Activated CD8-positive, alpha-beta memory T cell treated with anti-CD3 and anti-CD28 coated beads, Interleukin-2, amount 10 ng/mL, durations not matched to agents 7 days and 5 days (primary cell): ENCODE data around the gene KCNK7. TPM values are rescaled to one million over a fixed set of nuclear protein-coding genes. Genes with fewer than 3 reads are reported as not detected.

Experiments used
- ATAC-seq: fragments of 150-1000 bp; cut with Tn5 transposase; one replicate; pipeline ENCODE4 v1.10.0; 2021; ENCODE audit warnings: moderate library complexity
- CTCF ChIA-PET: fragments of 350-600 bp; sonication (Branson Sonifier 250); formaldehyde crosslinking; loops from one replicate; lab custom pipeline; 2021; ENCODE audit warnings: antibody characterized with exemption; lab: Charles Lee
- DNase-seq: peaks from one replicate; pipeline ENCODE4 v3.0.0-alpha.2; 2020
- H3K27ac Mint-ChIP-seq: one replicate; pipeline ENCODE4 v1.8.0; 2021; ENCODE audit warnings: mild to moderate bottlenecking, mixed read lengths
- H3K27me3 Mint-ChIP-seq: one replicate; pipeline ENCODE4 v1.8.0; 2021; ENCODE audit warnings: mixed read lengths
- H3K36me3 Mint-ChIP-seq: one replicate; pipeline ENCODE4 v1.8.0; 2021; ENCODE audit warnings: mild to moderate bottlenecking, mixed read lengths
- H3K4me1 Mint-ChIP-seq: one replicate; pipeline ENCODE4 v1.8.0; 2021; ENCODE audit warnings: mixed read lengths
- H3K4me3 Mint-ChIP-seq: one replicate; pipeline ENCODE4 v1.8.0; 2021; ENCODE audit warnings: mild to moderate bottlenecking, moderate library complexity, mixed read lengths
- H3K9me3 Mint-ChIP-seq: one replicate; pipeline ENCODE4 v1.8.0; 2022; ENCODE audit warnings: low read depth, mixed read lengths
- total RNA-seq, 2 experiments: library from RNA; stranded (reverse); gene quantifications; one replicate each; pipeline ENCODE4 v1.2.3, GENCODE V29; 2021

Gene KCNK7
- total RNA-seq, 2 experiments from 2014 or later: 0.80 to 1.1 TPM

DNA sequence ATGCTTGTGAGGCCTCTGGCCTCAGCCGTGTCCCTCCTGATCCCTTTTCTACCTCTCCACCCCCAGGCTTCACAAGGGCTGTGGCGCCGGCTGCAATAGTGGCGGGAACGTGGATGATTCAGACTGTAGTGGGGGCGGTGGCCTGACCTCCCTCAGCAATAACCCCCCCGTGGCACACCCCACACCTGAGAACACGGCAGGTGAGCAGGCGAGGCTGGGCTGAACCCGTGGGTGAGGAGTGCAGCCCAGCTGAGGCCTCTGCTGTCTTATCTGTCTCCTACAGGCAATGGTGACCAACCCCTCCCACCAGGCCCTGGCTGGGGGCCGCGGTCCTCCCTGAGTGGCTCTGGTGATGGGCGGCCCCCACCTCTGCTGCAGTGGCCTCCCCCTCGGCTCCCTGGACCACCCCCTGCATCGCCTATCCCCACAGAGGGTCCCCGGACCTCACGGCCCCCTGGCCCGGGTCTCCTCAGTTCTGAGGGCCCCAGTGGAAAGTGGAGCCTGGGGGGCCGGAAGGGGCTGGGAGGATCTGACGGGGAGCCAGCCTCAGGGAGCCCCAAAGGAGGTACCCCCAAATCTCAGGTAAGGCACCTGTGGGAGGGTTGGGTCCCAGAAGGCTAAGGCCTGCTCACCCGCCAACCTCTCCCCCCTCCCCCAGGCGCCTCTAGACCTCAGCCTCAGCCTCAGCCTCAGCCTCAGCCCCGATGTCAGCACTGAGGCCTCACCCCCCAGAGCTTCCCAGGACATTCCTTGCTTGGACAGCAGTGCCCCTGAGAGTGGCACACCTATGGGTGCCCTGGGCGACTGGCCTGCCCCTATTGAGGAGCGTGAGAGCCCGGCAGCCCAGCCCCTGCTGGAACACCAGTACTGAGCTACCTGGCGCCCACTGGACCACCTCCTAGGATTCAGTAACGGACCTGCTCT, 40.8 kb upstream of the KCNK7 start:
- CTCF ChIA-PET: interaction anchor here (0.7 to 1.3 kb wide), 3 partner anchors 13 to 200 kb away, joined by 3 to 4 read pairs (median 4); no protein-coding TSS in a partner anchor
- peaks cover 52% of the 10 kb centered on the region for H3K4me1 Mint-ChIP-seq

DNA sequence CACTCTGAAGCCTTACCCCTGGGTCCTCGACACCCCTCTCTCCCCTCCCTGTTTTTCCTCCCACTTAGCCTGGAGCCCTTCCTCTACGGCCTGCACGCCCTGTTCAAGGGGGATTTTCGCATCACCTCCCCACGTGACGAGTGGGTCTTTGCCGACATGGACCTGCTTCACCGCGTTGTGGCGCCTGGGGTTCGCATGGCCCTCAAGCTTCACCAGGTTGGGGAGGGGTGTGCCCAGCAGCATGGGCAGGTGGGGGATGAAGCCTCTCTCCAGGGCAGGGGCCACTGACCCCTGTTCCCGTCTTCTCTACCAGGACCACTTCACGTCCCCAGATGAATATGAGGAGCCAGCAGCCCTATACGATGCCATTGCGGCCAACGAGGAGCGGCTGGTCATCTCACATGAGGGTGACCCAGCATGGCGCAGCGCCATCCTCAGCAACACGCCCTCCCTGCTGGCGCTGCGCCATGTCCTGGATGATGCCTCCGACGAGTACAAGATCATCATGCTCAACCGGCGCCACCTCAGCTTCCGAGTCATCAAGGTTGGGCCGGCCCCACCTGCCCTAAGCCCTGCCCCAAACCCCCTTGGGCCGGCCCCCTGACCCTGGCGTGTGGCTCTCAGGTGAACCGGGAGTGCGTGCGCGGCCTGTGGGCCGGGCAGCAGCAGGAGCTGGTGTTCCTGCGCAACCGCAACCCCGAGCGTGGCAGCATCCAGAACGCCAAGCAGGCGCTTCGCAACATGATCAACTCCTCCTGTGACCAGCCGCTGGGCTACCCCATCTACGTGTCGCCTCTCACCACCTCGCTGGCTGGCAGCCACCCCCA, 39.5 kb upstream of the KCNK7 start:
- peaks cover 18% of the 10 kb centered on the region for H3K36me3 Mint-ChIP-seq
- H3K9me3 Mint-ChIP-seq: no peaks in the 10 kb centered on the region
- ATAC-seq: no peak
- no peaks in the 10 kb centered on the region for H3K27me3 Mint-ChIP-seq
- H3K4me1 Mint-ChIP-seq: peaks cover 43% of the 10 kb centered on the region
- peak overlapping the region; percentile 66 for H3K27ac Mint-ChIP-seq
- CTCF ChIA-PET: interaction anchor here (0.7 kb wide), 1 partner anchor 95 kb away, joined by 4 read pairs; no protein-coding TSS in a partner anchor
- no peak overlapping the region for H3K4me3 Mint-ChIP-seq
- no peak for DNase-seq

More for the DNA sequence above, 40.8 kb upstream of the KCNK7 start:
- peaks cover 23% of the 10 kb centered on the region for H3K36me3 Mint-ChIP-seq
- H3K9me3 Mint-ChIP-seq: no peaks in the 10 kb centered on the region
- H3K4me3 Mint-ChIP-seq: no peak overlapping the region
- peak overlapping the region; percentile 70 for H3K27ac Mint-ChIP-seq
- no peaks in the 10 kb centered on the region for H3K27me3 Mint-ChIP-seq
- ATAC-seq: no peak
- no peak for DNase-seq

DNA sequence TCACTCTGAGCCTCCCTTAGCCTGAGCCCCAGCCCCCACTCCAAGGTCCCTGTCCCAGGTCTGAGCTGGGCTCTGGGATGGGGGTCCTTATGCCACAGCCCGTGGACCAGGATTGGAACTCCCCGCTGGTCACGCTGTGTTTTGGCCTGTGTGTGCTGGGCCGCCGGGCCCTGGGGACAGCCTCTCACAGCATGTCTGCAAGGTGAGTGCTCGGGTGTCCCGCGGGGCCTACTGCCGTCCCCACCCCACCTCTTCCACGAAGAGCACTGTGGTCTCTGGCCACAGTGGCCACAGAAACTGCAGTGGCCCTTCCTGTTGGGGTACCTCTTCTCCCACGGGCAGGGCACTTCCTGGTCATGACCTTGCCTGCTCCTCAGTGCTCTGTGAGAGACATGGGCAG, 38.8 kb upstream of the KCNK7 start:
- Mint-ChIP-seq H3K27me3 (no peaks in the 10 kb centered on the region), H3K27ac (peak overlapping the region; percentile 66), H3K4me1 (peaks cover 36% of the 10 kb centered on the region), H3K4me3 (no peak overlapping the region), H3K9me3 (no peaks in the 10 kb centered on the region), H3K36me3 (peaks cover 14% of the 10 kb centered on the region)
- no peak for DNase-seq
- no peak for ATAC-seq
- CTCF ChIA-PET: interaction anchor here (0.9 kb wide), 1 partner anchor 18 kb away, joined by 3 read pairs; no protein-coding TSS in a partner anchor

DNA sequence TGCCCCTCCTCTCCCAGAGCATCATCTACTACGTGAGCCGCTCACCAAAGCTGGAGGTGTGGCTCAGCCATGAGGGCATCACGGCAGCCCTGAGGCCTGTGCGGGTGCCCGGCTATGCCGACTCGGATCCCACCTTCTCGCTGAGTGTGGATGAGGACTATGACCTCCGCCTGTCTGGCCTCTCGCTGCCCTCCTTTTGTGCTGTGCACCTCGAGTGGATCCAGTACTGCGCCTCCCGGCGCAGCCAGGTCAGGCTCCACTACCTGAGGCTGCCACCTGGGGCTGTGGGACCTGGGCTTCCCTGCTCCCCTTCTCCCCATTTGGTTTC, 38.5 kb upstream of the KCNK7 start:
- CTCF ChIA-PET: interaction anchor here (0.9 kb wide), 1 partner anchor 18 kb away, joined by 3 read pairs; no protein-coding TSS in a partner anchor

DNA sequence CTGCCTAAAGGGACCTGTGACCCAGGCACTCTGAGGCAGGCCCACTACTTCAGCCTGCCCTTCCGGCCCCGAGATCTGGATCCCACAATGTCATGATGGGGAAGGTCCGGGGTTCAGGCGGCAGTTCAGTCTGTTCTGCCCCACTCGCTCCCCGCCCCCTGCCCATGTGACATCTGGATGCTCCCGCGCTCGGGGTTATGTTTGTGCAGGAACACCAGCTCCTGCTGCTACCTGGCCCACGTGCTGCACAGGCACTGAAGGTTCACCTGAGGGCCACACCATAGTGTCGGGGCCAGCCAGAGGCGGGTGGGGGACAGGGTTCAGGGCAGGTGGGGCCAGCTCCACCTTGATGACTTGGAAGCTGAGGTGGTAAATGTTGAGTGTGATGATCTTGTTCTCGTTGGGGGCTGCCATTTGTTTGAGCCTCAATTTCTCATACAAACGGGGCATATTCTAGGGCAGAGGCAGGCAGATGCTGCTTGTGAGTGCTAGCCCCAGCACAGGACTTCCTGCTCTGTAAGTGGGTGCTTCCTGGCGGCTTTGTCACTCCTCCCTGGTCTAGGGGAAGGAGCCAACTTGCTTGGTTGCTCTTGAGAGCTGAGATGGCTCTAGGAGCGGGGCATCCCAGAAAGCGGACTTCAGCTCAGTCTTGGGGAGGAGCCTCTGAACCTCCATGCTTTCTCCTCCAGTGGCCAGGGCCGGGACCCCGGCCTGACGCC, 37.9 kb upstream of the KCNK7 start:
- Mint-ChIP-seq H3K4me3 (no peak overlapping the region), H3K4me1 (peaks cover 31% of the 10 kb centered on the region), H3K9me3 (no peaks in the 10 kb centered on the region), H3K36me3 (peaks cover 13% of the 10 kb centered on the region), H3K27ac (peak overlapping the region; percentile 66), H3K27me3 (no peaks in the 10 kb centered on the region)
- DNase-seq: no peak
- no peak for ATAC-seq
- CTCF ChIA-PET: interaction anchor here (0.9 kb wide), 1 partner anchor 19 kb away, joined by 3 read pairs; no protein-coding TSS in a partner anchor

More for the DNA sequence above, 38.5 kb upstream of the KCNK7 start:
- DNase-seq (no peak), ATAC-seq (no peak)
- H3K27ac Mint-ChIP-seq: peak overlapping the region; percentile 66
- peaks cover 34% of the 10 kb centered on the region for H3K4me1 Mint-ChIP-seq
- H3K27me3 Mint-ChIP-seq: no peaks in the 10 kb centered on the region
- H3K36me3 Mint-ChIP-seq: peaks cover 13% of the 10 kb centered on the region
- H3K4me3 Mint-ChIP-seq: no peak overlapping the region
- H3K9me3 Mint-ChIP-seq: no peaks in the 10 kb centered on the region

DNA sequence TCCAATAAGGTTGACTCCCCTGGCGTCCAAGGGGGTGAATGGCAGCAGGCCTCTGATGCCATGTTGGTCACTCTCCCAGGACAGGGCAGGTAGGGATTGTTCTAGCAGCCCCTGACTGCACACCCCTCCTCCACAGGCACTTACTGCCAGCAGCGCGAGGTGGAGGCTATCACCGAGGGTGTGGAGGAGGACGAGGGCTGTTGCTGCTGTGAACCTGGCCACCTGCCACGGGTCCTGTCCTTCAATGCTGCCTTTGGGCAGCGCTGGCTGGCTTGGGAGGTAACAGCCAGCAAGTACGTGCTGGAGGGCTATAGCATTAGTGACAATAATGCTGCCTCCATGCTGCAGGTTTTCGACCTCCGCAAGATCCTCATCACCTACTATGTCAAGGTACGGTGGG, 34.6 kb upstream of the KCNK7 start:
- DNase-seq: no peak
- H3K9me3 Mint-ChIP-seq: no peaks in the 10 kb centered on the region
- no peak overlapping the region for H3K27ac Mint-ChIP-seq
- peaks cover 22% of the 10 kb centered on the region for H3K4me1 Mint-ChIP-seq
- H3K27me3 Mint-ChIP-seq: no peaks in the 10 kb centered on the region
- ATAC-seq: no peak
- H3K36me3 Mint-ChIP-seq: peaks cover 12% of the 10 kb centered on the region
- H3K4me3 Mint-ChIP-seq: no peak overlapping the region
- CTCF ChIA-PET: interaction anchor here (2.0 kb wide), 1 partner anchor 36 kb away, joined by 5 read pairs; no protein-coding TSS in a partner anchor

DNA sequence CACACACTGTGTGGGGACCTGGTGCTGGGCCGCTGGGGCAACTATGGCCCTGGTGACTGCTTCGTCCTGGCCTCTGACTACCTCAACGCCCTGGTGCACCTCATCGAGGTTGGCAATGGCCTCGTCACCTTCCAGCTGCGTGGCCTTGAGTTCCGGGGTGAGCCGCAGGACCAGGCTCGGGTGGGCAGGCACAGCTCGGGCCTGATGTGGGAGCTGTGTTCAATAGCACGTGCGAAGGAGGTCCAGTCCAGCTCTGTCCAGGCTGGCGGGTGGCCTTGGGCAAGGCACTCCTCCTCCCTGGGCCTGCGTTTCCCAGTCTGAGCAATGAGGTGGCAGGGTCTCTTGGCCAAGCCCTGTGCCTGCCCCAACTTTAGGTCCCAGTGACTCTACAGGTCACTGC, 34.0 kb upstream of the KCNK7 start:
- ATAC-seq: no peak

DNA sequence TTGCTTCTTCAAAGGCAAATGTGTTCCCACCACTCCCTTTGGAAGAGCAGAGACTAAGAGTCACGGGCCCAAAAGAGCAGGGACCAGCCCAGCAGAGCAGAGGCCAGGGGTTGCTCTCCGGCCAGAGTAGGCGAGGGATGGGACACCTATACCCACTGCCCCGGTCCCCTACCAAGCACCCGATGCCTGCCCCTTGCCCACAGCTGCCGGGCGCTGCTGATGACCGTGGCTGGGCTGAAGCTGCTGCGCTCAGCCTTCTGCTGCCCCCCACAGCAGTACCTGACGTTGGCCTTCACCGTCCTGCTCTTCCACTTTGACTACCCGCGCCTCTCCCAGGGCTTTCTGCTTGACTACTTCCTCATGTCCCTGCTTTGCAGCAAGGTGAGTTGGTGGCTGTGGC, 31.6 kb upstream of the KCNK7 start:
- H3K27ac Mint-ChIP-seq: no peak overlapping the region
- ATAC-seq (no peak), DNase-seq (no peak)
- no peaks in the 10 kb centered on the region for H3K4me1 Mint-ChIP-seq
- CTCF ChIA-PET: interaction anchor here (1.0 to 2.5 kb wide), 8 partner anchors 11 to 632 kb away, joined by 3 to 20 read pairs (median 4); partner anchors contain the start of genes KAT5, PCNX3, SF3B2 and SIPA1
- no peak overlapping the region for H3K4me3 Mint-ChIP-seq
- H3K27me3 Mint-ChIP-seq: no peaks in the 10 kb centered on the region
- H3K9me3 Mint-ChIP-seq: no peaks in the 10 kb centered on the region
- H3K36me3 Mint-ChIP-seq: peaks cover 14% of the 10 kb centered on the region

More for the DNA sequence above, 34.0 kb upstream of the KCNK7 start:
- H3K4me1 Mint-ChIP-seq: peaks cover 16% of the 10 kb centered on the region
- peaks cover 9% of the 10 kb centered on the region for H3K36me3 Mint-ChIP-seq
- H3K27ac Mint-ChIP-seq: no peak overlapping the region
- H3K4me3 Mint-ChIP-seq: no peak overlapping the region
- DNase-seq: no peak
- no peaks in the 10 kb centered on the region for H3K27me3 Mint-ChIP-seq
- H3K9me3 Mint-ChIP-seq: no peaks in the 10 kb centered on the region
- CTCF ChIA-PET: interaction anchor here (2.0 kb wide), 1 partner anchor 36 kb away, joined by 5 read pairs; no protein-coding TSS in a partner anchor

DNA sequence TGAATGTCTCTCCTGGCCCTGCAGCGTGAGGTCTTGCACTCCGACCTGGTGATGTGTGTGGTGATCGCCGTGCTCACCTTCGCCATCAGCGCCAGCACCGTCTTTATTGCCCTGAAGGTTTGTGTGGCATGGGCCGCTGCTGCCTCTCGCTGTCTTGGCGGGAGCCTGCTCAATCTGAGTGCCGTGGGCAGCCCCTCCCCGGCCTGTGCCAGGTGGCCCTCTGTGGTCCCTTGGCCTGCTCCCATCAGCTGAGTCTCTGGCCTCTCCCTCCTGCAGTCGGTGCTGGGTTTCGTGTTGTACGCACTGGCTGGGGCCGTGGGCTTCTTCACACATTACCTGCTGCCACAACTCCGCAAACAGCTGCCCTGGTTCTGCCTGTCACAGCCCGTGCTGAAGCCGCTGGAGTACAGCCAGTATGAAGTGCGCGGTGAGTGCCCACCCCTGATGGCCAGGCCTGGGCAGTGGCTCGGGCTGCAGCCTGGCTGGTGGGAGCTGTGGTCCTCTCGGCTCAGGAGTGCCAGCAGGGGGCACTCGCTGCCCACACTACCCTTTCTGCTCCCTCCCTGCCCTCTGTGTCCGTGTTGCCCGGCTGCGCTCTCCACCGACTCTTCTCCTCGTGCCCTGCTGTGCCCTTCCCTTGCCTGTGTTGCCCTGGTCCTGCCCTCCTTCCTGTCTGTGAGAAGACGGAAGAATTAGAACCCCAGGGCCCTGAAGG, 30.2 kb upstream of the KCNK7 start:
- Mint-ChIP-seq H3K27ac (no peak overlapping the region), H3K27me3 (no peaks in the 10 kb centered on the region), H3K4me1 (no peaks in the 10 kb centered on the region), H3K36me3 (peaks cover 20% of the 10 kb centered on the region), H3K9me3 (no peaks in the 10 kb centered on the region), H3K4me3 (no peak overlapping the region)
- ATAC-seq: peak; percentile 80
- DNase-seq: peak; percentile 59
- CTCF ChIA-PET: interaction anchor here (0.6 to 2.5 kb wide), 19 partner anchors 9 to 633 kb away, joined by 3 to 20 read pairs (median 4); partner anchors contain the start of genes KAT5, MAP3K11, PCNX3 and RELA

DNA sequence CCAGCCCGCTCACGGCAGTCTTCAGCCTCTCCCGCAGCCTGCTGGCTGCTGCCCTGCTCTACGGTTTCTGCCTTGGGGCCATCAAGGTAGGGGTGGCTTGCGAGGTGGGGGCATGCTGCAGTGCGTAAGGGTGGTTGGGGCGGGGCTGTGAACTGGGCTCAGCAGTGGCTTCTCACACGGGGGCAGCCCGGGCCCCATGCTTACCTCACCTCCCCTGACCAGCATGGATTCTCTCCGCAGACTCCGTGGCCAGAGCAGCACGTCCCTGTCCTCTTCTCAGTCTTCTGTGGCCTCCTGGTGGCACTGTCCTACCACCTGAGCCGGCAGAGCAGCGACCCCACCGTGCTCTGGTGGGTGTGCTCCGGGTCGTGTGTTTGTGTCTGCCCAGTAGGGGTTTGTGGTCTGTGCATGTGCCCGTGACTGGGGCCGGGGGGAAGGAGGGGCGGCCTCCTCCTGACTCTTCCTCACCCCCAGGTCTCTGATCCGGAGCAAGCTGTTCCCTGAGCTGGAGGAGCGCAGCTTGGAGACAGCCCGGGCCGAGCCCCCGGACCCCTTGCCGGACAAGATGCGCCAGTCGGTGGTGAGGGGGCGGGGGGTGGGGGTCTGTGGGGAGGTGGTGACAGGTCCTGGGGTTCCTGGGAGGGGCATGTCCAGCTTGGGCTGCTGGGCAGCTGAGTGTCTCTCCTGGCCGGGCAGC, 29.5 kb upstream of the KCNK7 start:
- Mint-ChIP-seq H3K36me3 (peaks cover 20% of the 10 kb centered on the region), H3K9me3 (no peaks in the 10 kb centered on the region), H3K4me3 (no peak overlapping the region), H3K4me1 (no peaks in the 10 kb centered on the region), H3K27me3 (no peaks in the 10 kb centered on the region), H3K27ac (no peak overlapping the region)
- CTCF ChIA-PET: interaction anchor here (0.9 to 2.5 kb wide), 14 partner anchors 8 to 634 kb away, joined by 3 to 20 read pairs (median 6); partner anchors contain the start of genes KAT5, PCNX3, RELA and SIPA1
- no peak for ATAC-seq
- DNase-seq: no peak

DNA sequence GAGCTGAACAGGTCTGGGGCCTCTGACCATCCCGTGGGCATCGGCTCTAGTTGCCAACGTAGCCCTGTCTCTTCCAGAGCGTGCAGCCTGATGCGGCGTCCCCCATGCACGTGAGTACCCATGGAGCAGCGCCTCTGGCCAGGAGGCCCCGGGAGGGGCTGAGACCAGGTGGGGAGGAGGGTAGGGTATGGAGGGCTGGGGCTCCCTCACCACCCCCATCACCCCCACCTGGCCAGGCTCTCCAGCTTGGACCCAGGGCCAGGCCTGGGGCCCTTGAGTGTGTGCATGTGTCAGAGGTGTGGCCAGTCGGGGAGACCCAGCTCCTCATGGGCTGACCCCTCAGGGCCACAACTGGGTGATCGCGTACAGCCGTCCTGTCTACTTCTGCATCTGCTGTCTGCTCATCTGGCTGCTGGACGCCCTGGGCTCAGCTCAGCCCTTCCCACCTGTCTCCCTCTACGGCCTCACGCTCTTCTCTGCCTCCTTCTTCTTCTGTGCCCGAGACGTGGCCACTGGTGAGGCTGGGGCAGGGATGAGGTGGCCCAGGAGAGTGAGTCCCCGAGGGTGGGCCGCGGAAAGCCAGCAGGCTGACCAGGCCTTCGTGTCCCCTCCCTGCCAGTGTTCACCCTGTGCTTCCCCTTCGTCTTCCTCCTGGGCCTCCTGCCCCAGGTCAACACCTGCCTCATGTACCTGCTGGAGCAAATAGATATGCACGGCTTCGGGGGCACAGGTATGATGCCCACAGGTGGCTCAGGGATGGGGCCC, 28.4 kb upstream of the KCNK7 start:
- H3K27me3 Mint-ChIP-seq: no peaks in the 10 kb centered on the region
- peaks cover 3% of the 10 kb centered on the region for H3K4me1 Mint-ChIP-seq
- peaks cover 24% of the 10 kb centered on the region for H3K36me3 Mint-ChIP-seq
- CTCF ChIA-PET: interaction anchor here (1.2 kb wide), 1 partner anchor 88 kb away, joined by 3 read pairs; the partner anchor contains the start of gene KAT5
- no peaks in the 10 kb centered on the region for H3K9me3 Mint-ChIP-seq
- no peak overlapping the region for H3K27ac Mint-ChIP-seq
- DNase-seq (no peak), ATAC-seq (no peak)
- H3K4me3 Mint-ChIP-seq: no peak overlapping the region
